GM18873 (cell line): Measurements from ENCODE around the gene XRCC4.
"Not testable (repeated sequence)": the region's sequence is repeated elsewhere in the genome, so short reads cannot be mapped to it uniquely, and the experiment has no call there.

Experiments used
- ATAC-seq: cut with Tn5 transposase; IDR thresholded peaks from one replicate; pipeline ENCODE4 v1.9.1; 2021; ENCODE audit warnings: mild to moderate bottlenecking, moderate library complexity, moderate number of reproducible peaks; ENCODE audit not compliant: unreplicated experiment, low FRiP score

Gene XRCC4

DNA sequence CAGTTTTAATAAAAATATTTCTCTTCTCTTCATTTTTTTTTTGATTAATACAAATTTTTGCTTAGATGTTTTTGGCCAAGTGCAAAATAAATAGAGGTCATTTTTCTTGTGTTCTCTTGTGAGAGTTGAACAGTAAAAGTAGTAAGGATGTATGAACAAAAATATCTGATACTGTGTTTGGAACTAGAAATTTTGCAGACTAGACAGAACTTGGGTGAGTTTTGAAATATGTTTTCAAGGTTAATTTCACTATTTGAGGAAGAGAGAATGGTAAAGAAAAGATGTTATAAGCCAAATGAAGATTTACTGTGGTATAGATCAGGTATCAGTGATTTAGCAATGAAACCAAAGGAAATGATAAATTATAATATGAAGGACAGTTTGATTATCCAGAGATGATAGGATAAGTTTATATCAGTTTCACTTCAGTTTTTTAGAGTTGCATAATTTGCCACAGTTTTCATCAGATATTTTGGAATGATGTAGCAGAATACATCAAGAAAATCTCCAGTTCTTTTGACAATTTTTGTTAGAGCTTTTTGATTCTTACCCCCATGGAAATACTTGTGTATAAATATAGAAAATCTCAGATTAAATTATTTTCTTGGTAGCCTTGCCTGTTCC lies 246.3 kb downstream of the XRCC4 start:
- no peak for ATAC-seq

DNA sequence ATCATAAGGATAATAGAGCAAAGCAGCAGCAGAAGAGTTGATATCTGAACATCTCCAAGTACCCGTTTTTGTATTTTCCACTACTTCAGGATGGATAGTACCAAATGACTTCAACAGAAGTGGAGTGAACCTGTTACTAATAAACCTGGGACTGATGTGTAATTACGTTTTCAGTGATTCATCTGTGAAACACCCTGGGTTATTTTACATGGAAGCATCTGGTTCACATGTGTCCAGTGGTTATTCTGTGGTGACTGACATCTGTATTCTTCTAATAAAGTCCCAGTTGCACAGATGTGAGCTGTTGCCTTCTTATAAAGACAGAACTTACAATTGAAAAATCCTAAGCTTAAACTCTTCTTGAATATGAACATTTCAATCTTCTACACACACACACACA lies 254.5 kb downstream of the XRCC4 start:
- no peak for ATAC-seq

DNA sequence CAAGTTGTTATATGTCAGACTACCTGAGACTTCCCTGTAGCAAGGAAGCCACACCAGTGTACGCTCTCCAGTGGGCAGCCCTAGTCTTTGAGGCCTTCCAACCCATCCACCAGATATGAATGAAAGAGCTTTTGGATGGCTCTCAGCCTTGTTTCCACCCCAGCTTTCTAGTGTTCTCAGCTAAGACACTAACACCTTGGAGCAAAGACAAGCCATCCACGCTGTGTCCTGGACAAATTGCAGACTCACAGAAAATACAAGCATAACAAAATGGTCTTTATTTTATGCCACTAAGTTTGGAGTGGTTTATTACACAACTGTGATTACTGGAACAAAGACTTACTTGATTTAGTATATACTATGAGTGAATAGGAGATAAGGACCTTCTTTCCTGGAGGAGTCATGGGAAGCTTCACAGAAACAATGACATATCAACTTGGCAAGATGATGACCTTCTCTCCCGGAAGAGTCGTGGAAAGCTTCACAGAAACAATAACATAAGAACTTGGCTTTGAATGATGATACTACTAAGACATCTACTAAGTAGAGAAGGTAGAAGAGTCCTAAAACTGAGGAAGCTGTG lies 260.2 kb downstream of the XRCC4 start:
- ATAC-seq, result no peak

- ATAC-seq, result no peak
Measured at GRCh38 chr5:83340511-83340918, 263.2 kb downstream of the XRCC4 start.

DNA sequence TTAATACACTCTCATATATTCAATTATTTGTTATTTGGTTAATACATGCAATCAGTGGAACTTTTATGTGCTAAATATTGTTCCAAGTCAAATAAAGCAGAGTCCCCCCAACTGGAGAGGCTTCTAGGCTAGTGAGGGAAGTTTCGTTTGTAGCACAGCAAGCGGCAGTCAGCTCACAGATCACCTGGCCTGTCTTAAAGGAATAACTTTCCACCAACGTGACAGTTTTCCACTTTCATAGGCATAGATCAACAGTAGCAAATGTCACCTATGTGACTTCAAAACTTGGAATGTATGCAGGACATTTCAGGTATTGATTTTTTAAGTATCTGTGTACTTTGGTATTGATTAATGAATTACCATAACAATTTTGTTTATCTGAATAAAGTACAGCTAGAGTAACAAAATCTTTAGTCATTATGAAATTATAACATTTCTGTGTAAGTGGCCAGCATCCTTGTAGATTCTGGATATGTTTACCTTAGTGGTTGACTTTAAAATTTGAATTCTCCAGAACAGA lies 264.5 kb downstream of the XRCC4 start:
- ATAC-seq, result no peak

DNA sequence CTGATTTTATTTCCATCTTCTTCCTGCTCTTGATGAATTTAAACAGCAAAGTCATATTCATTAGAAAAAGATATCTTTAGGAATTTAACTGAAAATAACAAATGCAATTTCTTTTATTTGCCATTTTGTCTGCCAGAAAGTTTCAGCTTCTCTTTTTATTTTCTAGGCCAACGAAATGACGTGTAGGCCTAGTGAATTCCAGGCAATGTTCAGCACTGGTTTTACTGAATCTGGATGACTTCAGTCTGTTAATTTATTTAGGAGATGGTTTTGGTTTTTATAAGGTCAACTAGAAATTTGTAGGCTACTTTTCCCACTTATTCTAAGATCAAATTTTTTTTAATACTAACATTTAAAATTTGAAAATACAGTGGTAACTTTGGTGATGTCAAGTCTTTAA lies 265.1 kb downstream of the XRCC4 start:
- no peak for ATAC-seq

- no peak for ATAC-seq
Measured at GRCh38 chr5:83343299-83343698, 266.0 kb downstream of the XRCC4 start.

DNA sequence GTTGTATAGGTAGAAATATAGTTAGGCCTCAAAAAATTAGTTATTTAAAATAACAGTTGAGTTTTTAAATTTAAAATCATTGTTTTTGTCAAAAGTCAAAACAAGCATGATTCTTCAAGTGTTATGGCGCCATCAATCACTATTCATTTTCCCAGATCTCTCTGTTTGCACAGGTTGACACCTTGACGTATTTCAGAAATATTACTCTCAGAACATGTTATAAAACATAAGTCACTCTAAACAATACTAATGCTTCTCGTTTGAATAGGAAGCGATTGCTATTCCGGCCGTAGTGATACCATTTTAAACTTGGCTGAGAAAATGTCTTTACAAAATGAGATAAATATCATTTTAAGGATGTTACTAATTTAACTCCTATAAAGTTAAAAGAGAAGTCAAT lies 268.1 kb downstream of the XRCC4 start:
- ATAC-seq, result no peak

GRCh38 chr5:83348281-83348780 lies 271.0 kb downstream of the XRCC4 start:
- ATAC-seq, result no peak

DNA sequence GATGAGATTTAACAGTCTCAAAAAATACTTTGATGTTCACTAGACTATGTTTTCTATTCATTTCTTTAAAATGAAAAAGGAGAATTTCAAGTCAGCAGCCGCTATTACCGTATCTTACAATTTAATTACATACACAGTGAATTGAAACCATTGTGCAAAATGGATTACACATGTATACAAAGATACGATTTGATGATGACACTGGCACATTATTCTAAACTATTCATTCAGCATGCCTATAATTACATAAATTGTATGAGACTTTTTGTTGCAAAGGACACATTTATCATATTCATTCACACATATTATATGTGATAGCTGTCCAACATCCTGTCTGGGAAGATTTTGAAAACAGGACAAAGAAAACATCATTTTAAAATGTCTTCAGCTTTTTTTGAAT lies 275.9 kb downstream of the XRCC4 start:
- ATAC-seq, result no peak

GRCh38 chr5:83353774-83354173 lies 276.4 kb downstream of the XRCC4 start:
- no peak for ATAC-seq

- no peak for ATAC-seq
Measured at GRCh38 chr5:83354958-83355357, 277.6 kb downstream of the XRCC4 start.

GRCh38 chr5:83355482-83356014 lies 278.2 kb downstream of the XRCC4 start:
- not testable (repeated sequence) for ATAC-seq

DNA sequence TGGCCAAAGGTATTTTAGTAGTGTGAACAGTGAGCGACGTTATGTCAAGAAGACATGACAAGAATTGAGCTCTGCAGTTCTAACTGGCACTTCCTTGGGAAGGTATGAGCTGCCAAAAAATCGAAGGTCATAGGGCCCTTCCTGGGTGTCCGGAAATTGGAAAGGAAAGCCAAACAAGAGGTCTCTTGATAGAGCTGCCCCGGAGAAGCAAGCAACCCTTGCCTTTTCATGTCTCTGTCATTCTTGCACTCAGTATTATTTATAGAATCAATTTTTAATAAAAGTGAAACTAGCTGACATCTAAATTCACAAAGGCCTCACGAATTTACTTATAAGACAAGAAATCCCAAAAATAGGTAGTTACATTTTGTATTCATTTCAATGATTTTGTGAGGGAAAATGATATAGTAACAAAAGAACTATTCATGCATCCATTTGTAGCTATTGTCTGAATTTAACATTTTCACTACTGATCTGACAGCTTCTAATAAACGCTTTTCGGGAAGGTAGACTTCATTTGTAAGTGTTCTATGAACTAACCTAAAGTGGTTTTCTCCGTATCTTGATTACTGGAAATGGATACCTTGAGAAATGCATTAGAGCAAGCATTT lies 280.4 kb downstream of the XRCC4 start:
- no peak for ATAC-seq

- ATAC-seq, result no peak
Measured at GRCh38 chr5:83360573-83360972, 283.2 kb downstream of the XRCC4 start.

DNA sequence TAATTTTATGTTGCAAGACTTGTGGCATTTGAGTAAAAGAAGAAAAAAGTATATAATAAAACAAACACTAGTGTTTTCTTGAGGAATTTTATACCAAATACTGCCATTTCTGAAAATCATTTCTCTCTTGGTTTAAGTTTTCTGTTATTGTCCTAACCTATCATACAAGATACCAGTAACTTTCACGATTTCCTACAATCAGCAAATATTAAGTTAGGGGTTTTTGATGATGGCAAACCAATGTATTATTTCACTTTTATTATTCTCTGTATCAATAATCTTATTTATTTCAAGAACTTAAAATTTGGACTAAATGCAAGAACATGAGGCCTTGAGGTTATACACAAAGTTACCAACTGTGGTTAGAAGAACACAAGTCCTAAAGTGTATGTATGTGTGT lies 285.2 kb downstream of the XRCC4 start:
- no peak for ATAC-seq

DNA sequence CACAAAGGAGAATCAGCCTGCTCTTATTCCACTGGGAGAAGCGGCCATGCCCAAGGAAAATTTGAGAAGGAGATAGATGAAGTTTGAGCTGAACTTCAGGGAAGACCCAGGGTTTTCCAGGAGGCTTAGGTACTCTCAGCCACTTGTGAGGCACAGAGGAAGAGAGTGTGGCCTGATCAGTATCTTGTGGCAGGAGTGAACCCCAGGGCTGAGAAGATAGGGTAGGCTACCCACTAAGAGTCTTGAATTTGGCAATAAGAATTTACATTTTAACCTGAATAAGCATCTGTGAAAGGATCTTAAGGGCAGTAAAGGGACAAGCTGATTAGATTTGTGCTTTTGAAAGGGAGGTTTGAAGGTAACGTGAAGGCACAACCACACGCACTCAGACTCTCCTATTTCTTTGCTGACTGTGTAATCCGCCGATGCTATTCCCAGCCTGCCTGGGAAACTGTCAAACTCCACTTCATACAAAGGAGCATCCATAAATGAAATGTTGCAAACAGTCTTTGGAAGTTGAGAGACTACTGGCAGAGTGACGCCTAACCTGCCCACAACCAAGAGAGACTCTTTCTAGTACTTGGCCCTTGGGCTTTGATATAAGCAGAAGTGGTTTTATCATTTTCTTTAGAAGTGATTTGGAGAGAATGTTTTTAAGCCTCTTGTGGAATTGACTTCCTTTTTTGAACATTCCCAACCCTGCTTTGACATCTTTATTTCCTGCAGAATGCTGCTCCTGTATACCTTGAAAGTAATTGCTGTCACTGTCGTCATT lies 286.0 kb downstream of the XRCC4 start:
- ATAC-seq, result no peak

GRCh38 chr5:83363886-83364275 lies 286.5 kb downstream of the XRCC4 start:
- no peak for ATAC-seq

DNA sequence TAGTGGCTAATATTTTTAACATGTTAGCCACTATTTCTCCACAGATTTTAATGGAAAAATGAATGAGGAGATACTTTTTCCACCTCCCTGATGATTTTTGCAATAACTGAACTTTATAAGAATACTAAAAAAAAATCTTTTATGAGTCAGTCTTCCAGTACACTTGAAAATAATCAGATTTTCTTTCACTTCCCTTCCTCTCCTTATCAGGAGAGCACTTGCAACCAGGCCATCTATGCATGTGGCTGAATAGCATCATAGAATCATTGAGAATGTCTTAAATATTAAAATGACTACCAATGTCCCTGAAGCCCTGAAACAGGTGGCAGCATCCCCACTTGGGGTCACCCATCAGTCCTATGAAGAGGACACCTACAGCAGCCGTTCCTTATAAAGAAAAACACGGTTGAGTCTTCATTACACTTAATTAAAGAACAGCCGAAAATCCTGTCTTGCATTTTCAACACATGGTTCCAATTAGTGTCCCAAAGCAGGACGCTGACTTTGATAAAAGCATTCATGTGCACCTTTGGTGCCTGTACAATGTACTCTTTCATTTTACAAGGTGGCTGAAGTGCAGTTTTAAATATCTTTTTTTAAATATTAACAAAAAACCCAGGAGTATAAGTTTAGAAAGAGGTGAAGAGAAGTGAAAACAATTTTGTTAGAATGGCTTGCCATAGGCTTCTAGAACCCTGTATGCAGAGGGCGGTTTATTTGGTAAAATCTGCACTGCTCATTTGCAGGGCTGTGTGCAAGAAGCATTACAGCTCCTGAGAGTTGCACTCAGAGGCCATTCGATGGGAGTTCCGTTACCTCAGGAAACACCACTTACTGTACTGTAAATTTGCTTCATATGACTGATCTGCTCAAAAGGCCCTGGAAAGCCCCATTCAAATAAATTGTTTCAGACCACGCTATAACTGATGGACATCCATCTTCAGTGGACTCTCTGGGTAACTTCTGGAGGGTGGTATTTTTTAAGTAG lies 287.3 kb downstream of the XRCC4 start:
- peak; percentile 71 for ATAC-seq

DNA sequence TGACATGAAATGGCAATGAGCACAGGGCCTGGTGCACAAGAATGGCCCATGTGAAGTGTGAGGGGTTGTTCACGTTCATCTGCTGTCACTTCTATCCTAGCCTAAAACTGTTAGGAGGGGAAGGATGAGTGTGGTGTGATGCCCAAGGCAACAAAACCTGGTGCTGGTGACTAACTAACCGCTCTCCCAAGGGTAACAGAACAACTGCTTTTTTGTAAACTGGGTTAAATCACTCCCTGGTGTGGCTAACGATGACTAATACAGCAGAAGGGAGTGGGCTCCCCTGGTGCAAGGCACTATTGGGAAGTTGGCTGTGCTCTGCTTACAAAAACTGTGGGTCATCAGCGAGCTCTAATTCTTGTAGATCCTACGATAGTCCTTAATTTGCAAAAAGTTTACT lies 291.0 kb downstream of the XRCC4 start:
- ATAC-seq, result peak; percentile 33
